ENCODE results near the gene DST. TPM values are rescaled to one million over a fixed set of nuclear protein-coding genes. Genes with fewer than 3 reads are reported as not detected.

Gene DST
- total RNA-seq, 1 donor from 2014 or later: 442 TPM

- H3K27ac ChIP-seq (ENCODE audit: low read depth, low read length): no peak overlapping the region
- no peaks in the 10 kb centered on the region for H3K4me1 ChIP-seq (ENCODE audit: insufficient read depth, low read length)
- Mint-ChIP-seq H3K27ac (ENCODE audit: unreplicated experiment) (no peak overlapping the region), H3K36me3 (ENCODE audit: low read depth, unreplicated experiment) (peaks cover 11% of the 10 kb centered on the region), H3K4me1 (ENCODE audit: low read depth, unreplicated experiment) (peaks cover 13% of the 10 kb centered on the region), H3K27me3 (ENCODE audit: low read depth, unreplicated experiment) (no peaks in the 10 kb centered on the region), H3K9me3 (ENCODE audit: unreplicated experiment) (no peaks in the 10 kb centered on the region), H3K4me3 (ENCODE audit: unreplicated experiment) (no peak overlapping the region)
- H3K9me3 ChIP-seq (ENCODE audit: insufficient read depth, low read depth, low read length): no peaks in the 10 kb centered on the region
- no peaks in the 10 kb centered on the region for H3K27me3 ChIP-seq (ENCODE audit: insufficient read depth, low read length)
- peaks cover 57% of the 10 kb centered on the region for H3K36me3 ChIP-seq (ENCODE audit: insufficient read depth, low read length)
- no peak overlapping the region for H2AFZ ChIP-seq (ENCODE audit: low read depth, low read length)
- H3K9ac ChIP-seq (ENCODE audit: low read length): no peak overlapping the region
- H3K4me2 ChIP-seq (ENCODE audit: low read length): no peak overlapping the region
- DNase-seq (ENCODE audit: low read depth): no peak
- FAIRE-seq: no peak
- peaks cover 4% of the 10 kb centered on the region for H3K79me2 ChIP-seq (ENCODE audit: insufficient read depth, low read length)
- TF ChIP-seq EZH2 (IDR thresholded peaks at IDR 0.05; ENCODE audit: insufficient read depth, low read length): no peak
- TF ChIP-seq CTCF (IDR thresholded peaks at IDR 0.05; ENCODE audit: insufficient read depth, low read depth, low read length): no peak
- H4K20me1 ChIP-seq (ENCODE audit: insufficient read depth, low read length): peaks cover 11% of the 10 kb centered on the region
- no peak overlapping the region for H3K4me3 ChIP-seq (ENCODE audit: insufficient read depth, low read depth, low read length)
These were observed 135.2 kb downstream of the DST start for GRCh38 chr6:56507517-56507916.

GRCh38 chr6:56505512-56506260, 137.0 kb downstream of the DST start:
- DNase-seq (ENCODE audit: low read depth) (no peak), FAIRE-seq (no peak)
- no peak overlapping the region for H3K4me3 Mint-ChIP-seq (ENCODE audit: unreplicated experiment)
- peaks cover 4% of the 10 kb centered on the region for H3K79me2 ChIP-seq (ENCODE audit: insufficient read depth, low read length)
- TF ChIP-seq EZH2 (IDR thresholded peaks at IDR 0.05; ENCODE audit: insufficient read depth, low read length) (no peak), CTCF (IDR thresholded peaks at IDR 0.05; ENCODE audit: insufficient read depth, low read depth, low read length) (no peak)
- no peak overlapping the region for H3K27ac Mint-ChIP-seq (ENCODE audit: unreplicated experiment)
- no peaks in the 10 kb centered on the region for H3K27me3 Mint-ChIP-seq (ENCODE audit: low read depth, unreplicated experiment)
- H3K9ac ChIP-seq (ENCODE audit: low read length): no peak overlapping the region
- H3K4me3 ChIP-seq (ENCODE audit: insufficient read depth, low read depth, low read length): no peak overlapping the region
- no peaks in the 10 kb centered on the region for H3K27me3 ChIP-seq (ENCODE audit: insufficient read depth, low read length)
- no peaks in the 10 kb centered on the region for H3K9me3 Mint-ChIP-seq (ENCODE audit: unreplicated experiment)
- no peak overlapping the region for H3K4me2 ChIP-seq (ENCODE audit: low read length)
- H3K9me3 ChIP-seq (ENCODE audit: insufficient read depth, low read depth, low read length): no peaks in the 10 kb centered on the region
- H3K27ac ChIP-seq (ENCODE audit: low read depth, low read length): no peak overlapping the region
- H2AFZ ChIP-seq (ENCODE audit: low read depth, low read length): no peak overlapping the region
- H3K4me1 ChIP-seq (ENCODE audit: insufficient read depth, low read length): no peaks in the 10 kb centered on the region
- peaks cover 56% of the 10 kb centered on the region for H3K36me3 ChIP-seq (ENCODE audit: insufficient read depth, low read length)
- peaks cover 7% of the 10 kb centered on the region for H3K4me1 Mint-ChIP-seq (ENCODE audit: low read depth, unreplicated experiment)
- H3K36me3 Mint-ChIP-seq (ENCODE audit: low read depth, unreplicated experiment): peaks cover 5% of the 10 kb centered on the region
- peaks cover 6% of the 10 kb centered on the region for H4K20me1 ChIP-seq (ENCODE audit: insufficient read depth, low read length)

- Mint-ChIP-seq H3K4me1 (ENCODE audit: low read depth, unreplicated experiment) (no peaks in the 10 kb centered on the region), H3K9me3 (ENCODE audit: unreplicated experiment) (no peaks in the 10 kb centered on the region), H3K36me3 (ENCODE audit: low read depth, unreplicated experiment) (peaks cover 4% of the 10 kb centered on the region), H3K27ac (ENCODE audit: unreplicated experiment) (no peak overlapping the region), H3K27me3 (ENCODE audit: low read depth, unreplicated experiment) (no peaks in the 10 kb centered on the region), H3K4me3 (ENCODE audit: unreplicated experiment) (no peak overlapping the region)
- H3K9ac ChIP-seq (ENCODE audit: low read length): no peak overlapping the region
- H3K27me3 ChIP-seq (ENCODE audit: insufficient read depth, low read length): no peaks in the 10 kb centered on the region
- no peak for DNase-seq (ENCODE audit: low read depth)
- H3K36me3 ChIP-seq (ENCODE audit: insufficient read depth, low read length): peaks cover 50% of the 10 kb centered on the region
- no peak overlapping the region for H3K4me2 ChIP-seq (ENCODE audit: low read length)
- no peaks in the 10 kb centered on the region for H3K79me2 ChIP-seq (ENCODE audit: insufficient read depth, low read length)
- FAIRE-seq: no peak
- H2AFZ ChIP-seq (ENCODE audit: low read depth, low read length): no peak overlapping the region
- H3K9me3 ChIP-seq (ENCODE audit: insufficient read depth, low read depth, low read length): no peaks in the 10 kb centered on the region
- H3K27ac ChIP-seq (ENCODE audit: low read depth, low read length): no peak overlapping the region
- no peaks in the 10 kb centered on the region for H3K4me1 ChIP-seq (ENCODE audit: insufficient read depth, low read length)
- TF ChIP-seq EZH2 (IDR thresholded peaks at IDR 0.05; ENCODE audit: insufficient read depth, low read length) (no peak), CTCF (IDR thresholded peaks at IDR 0.05; ENCODE audit: insufficient read depth, low read depth, low read length) (no peak)
- no peak overlapping the region for H3K4me3 ChIP-seq (ENCODE audit: insufficient read depth, low read depth, low read length)
- H4K20me1 ChIP-seq (ENCODE audit: insufficient read depth, low read length): no peaks in the 10 kb centered on the region
These were observed 140.7 kb downstream of the DST start for GRCh38 chr6:56501993-56502392.

All from astrocyte (in vitro differentiated cells and primary cell).